Mesothelial cell of epicardium (in vitro differentiated cells): ENCODE measurements around the gene LRRC7. TPM values are rescaled to one million over a fixed set of nuclear protein-coding genes. Genes with fewer than 3 reads are reported as not detected.

Experiments
- DNase-seq, 2 experiments: peaks; one replicate each; pipeline ENCODE4 v3.0.0; 2021; ENCODE audit warnings: low spot score in 2 of 2; ENCODE audit not compliant: unreplicated experiment in 2 of 2
- H3K27ac Mint-ChIP-seq: 2 replicates; pipeline ENCODE4 v1.8.0; 2021; ENCODE audit warnings: mixed read lengths
- H3K27me3 Mint-ChIP-seq: 2 replicates; pipeline ENCODE4 v1.8.0; 2021; ENCODE audit warnings: low read depth, mixed read lengths
- H3K36me3 Mint-ChIP-seq: 2 replicates; pipeline ENCODE4 v1.8.0; 2021; ENCODE audit warnings: mixed read lengths
- H3K4me1 Mint-ChIP-seq: 2 replicates; pipeline ENCODE4 v1.8.0; 2021; ENCODE audit warnings: mixed read lengths
- H3K4me3 Mint-ChIP-seq: 2 replicates; pipeline ENCODE4 v1.8.0; 2021; ENCODE audit warnings: mild to moderate bottlenecking, moderate library complexity, mixed read lengths
- H3K9me3 Mint-ChIP-seq: 2 replicates; pipeline ENCODE4 v1.8.0; 2021; ENCODE audit warnings: mixed read lengths
- total RNA-seq: library from RNA; stranded (reverse); gene quantifications from 3 replicates; pipeline ENCODE4 v1.2.1, GENCODE V29; 2021
- TF ChIP-seq, protein P1 (sequence below): fragments of 200-600 bp; sonication (generic); IDR thresholded peaks from one replicate; pipeline ENCODE4 v1.5.0; 2021; ENCODE audit warnings: antibody characterized with exemption; ENCODE audit not compliant: unreplicated experiment

Gene LRRC7
- total RNA-seq, 1 donor from 2014 or later: 0.09 TPM

DNA sequence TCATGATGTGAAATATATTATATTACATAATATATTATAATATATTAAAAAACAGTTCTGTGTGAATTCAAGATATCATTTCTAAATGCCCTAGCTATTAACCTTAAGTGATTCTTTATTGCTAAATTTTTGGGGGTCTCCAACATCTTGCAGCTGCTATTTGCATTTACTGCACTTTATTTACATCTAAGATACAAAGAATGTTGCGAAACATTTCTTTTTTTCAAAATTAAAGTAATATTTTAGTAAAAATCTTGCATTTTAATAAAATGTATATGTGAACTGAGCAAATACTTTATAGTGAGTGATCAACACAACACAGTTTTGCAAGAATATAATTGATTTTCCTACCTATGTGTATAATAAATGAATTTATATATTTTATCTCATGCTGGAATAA lies 456.6 kb downstream of the LRRC7 start:
- no peak overlapping the region for H3K27ac Mint-ChIP-seq
- no peak for DNase-seq
- no peaks in the 10 kb centered on the region for H3K9me3 Mint-ChIP-seq
- H3K4me1 Mint-ChIP-seq: no peaks in the 10 kb centered on the region
- H3K36me3 Mint-ChIP-seq: no peaks in the 10 kb centered on the region
- H3K27me3 Mint-ChIP-seq: no peaks in the 10 kb centered on the region
- TF ChIP-seq, protein P1, sequence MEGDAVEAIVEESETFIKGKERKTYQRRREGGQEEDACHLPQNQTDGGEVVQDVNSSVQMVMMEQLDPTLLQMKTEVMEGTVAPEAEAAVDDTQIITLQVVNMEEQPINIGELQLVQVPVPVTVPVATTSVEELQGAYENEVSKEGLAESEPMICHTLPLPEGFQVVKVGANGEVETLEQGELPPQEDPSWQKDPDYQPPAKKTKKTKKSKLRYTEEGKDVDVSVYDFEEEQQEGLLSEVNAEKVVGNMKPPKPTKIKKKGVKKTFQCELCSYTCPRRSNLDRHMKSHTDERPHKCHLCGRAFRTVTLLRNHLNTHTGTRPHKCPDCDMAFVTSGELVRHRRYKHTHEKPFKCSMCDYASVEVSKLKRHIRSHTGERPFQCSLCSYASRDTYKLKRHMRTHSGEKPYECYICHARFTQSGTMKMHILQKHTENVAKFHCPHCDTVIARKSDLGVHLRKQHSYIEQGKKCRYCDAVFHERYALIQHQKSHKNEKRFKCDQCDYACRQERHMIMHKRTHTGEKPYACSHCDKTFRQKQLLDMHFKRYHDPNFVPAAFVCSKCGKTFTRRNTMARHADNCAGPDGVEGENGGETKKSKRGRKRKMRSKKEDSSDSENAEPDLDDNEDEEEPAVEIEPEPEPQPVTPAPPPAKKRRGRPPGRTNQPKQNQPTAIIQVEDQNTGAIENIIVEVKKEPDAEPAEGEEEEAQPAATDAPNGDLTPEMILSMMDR: no peak
- no peak overlapping the region for H3K4me3 Mint-ChIP-seq

GRCh38 chr1:70025052-70025451 lies 457.3 kb downstream of the LRRC7 start:
- no peak overlapping the region for H3K27ac Mint-ChIP-seq
- no peak for DNase-seq
- no peak overlapping the region for H3K4me3 Mint-ChIP-seq
- no peaks in the 10 kb centered on the region for H3K9me3 Mint-ChIP-seq
- TF ChIP-seq, protein P1: no peak
- peaks cover 3% of the 10 kb centered on the region for H3K27me3 Mint-ChIP-seq
- no peaks in the 10 kb centered on the region for H3K36me3 Mint-ChIP-seq
- H3K4me1 Mint-ChIP-seq: no peaks in the 10 kb centered on the region

DNA sequence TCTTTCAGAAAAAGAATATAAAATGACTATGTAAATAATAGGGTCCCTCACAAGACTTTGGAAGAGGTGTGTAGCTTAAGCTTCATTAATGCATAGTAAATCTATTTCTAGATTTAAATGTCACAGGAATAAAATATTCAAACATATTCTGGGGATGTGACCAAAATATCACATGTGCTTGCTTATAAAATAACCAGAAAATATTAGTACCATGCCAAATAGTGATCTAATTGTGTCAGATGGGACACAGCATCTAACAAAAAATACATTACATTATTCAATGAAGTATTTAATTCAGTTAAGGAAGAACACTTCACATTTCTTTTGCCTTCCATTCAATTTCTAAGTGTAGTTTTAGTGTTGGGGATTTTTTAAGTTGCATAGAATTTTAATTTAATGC lies 458.1 kb downstream of the LRRC7 start:
- Mint-ChIP-seq H3K27me3 (peaks cover 3% of the 10 kb centered on the region), H3K27ac (no peak overlapping the region), H3K9me3 (no peaks in the 10 kb centered on the region), H3K36me3 (no peaks in the 10 kb centered on the region), H3K4me3 (no peak overlapping the region), H3K4me1 (no peaks in the 10 kb centered on the region)
- DNase-seq: no peak
- TF ChIP-seq, protein P1: no peak

DNA sequence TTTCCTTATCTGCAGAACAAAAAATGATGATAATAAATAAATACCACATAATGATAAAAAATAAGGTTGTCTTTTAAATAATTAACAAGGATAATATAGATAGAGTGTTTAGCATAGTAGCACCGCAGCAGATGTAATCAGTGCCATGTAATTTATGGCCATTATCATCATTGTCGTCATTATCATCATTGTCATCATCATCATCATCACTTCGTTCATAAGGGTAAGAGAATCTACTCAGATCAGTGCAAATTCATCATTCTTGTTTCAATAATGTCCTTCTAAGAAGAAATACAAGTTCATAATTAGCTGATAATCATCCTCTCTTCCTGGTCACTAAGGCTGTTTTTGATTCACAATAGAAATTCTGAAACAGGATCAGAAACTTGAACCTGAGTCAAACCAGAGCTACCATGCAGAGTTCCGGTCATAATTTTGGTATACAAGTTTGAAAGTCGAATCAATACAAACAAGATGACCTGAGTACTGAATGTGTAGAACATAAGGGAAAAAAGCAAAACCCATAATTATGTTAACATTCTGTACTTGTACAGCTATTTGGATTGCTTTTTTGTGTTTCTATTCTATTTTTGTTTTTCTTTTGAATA lies 465.6 kb downstream of the LRRC7 start:
- Mint-ChIP-seq H3K36me3 (no peaks in the 10 kb centered on the region), H3K27me3 (peaks cover 3% of the 10 kb centered on the region), H3K4me1 (peaks cover 4% of the 10 kb centered on the region), H3K4me3 (no peak overlapping the region), H3K27ac (no peak overlapping the region), H3K9me3 (no peaks in the 10 kb centered on the region)
- DNase-seq: no peak
- TF ChIP-seq, protein P1: no peak

DNA sequence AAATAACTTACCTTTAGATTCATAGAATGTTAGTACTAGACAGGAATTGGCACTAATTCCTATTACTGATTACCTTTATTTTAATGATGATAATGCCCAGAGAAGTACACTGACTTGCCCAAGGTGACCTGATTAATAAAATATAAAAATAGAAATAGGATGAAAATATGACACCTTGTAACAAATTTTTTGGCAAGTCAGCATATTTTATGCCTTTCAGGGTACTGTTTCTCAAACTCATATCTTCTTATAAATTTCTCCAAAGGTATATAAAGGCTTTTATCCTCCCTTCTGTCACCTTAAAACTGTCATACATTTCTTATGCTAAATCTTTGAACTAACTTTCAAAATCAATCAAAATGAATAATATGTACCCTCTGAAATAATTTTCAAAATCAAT lies 466.2 kb downstream of the LRRC7 start:
- peaks cover 4% of the 10 kb centered on the region for H3K4me1 Mint-ChIP-seq
- no peak overlapping the region for H3K4me3 Mint-ChIP-seq
- TF ChIP-seq, protein P1: no peak
- H3K27me3 Mint-ChIP-seq: peaks cover 3% of the 10 kb centered on the region
- no peaks in the 10 kb centered on the region for H3K36me3 Mint-ChIP-seq
- no peak overlapping the region for H3K27ac Mint-ChIP-seq
- no peak for DNase-seq
- H3K9me3 Mint-ChIP-seq: no peaks in the 10 kb centered on the region

- Mint-ChIP-seq H3K27me3 (peaks cover 3% of the 10 kb centered on the region), H3K4me3 (no peak overlapping the region), H3K27ac (no peak overlapping the region), H3K4me1 (peaks cover 5% of the 10 kb centered on the region), H3K9me3 (no peaks in the 10 kb centered on the region), H3K36me3 (no peaks in the 10 kb centered on the region)
- TF ChIP-seq, protein P1: no peak
- no peak for DNase-seq
Measured at GRCh38 chr1:70034403-70034802, 466.7 kb downstream of the LRRC7 start.
